Measurements from ENCODE around the gene SASH1.

SASH1 gene

DNA sequence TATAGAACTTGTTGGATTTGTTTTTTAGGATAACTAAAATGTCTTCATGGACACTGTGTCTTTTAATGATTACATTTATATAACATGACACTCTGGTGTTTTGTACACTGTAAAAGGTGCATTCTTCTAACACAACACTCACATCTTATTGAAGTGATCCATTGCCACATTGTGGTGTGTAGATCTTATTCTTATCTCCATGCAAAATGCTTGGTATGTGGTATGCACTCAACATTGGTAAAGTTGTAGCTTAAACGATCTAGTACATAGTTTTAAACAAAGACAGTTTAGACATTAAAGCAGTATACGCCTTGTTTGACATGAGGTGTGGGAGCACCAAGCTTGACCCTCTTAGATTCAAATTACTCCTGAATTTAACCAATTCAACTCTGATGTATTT is 84.7 kb downstream of the SASH1 start:
- H3K36me3 ChIP-seq (ENCODE audit: low read length) = no peaks in the 10 kb centered on the region
- H3K4me2 ChIP-seq (ENCODE audit: low read depth, low read length, poor library complexity, severe bottlenecking) = no peak overlapping the region
- no peaks in the 10 kb centered on the region for H3F3A ChIP-seq (ENCODE audit: insufficient read depth)
- H3K9me3 ChIP-seq (ENCODE audit: insufficient read depth, low read length) = no peaks in the 10 kb centered on the region
- no peaks in the 10 kb centered on the region for H3K9me2 ChIP-seq (replicated peaks; ENCODE audit: insufficient read depth, low read length)
- no peaks in the 10 kb centered on the region for H3K79me2 ChIP-seq (ENCODE audit: insufficient read depth, low read length)
- no peak overlapping the region for H3K27ac ChIP-seq (ENCODE audit: low read depth, low read length)
- H4K20me1 ChIP-seq (ENCODE audit: low read depth, low read length) = no peaks in the 10 kb centered on the region
- H2AFZ ChIP-seq (ENCODE audit: low read depth, low read length, severe bottlenecking) = no peak overlapping the region
- H3K9ac ChIP-seq (ENCODE audit: low read length) = no peak overlapping the region
- TF ChIP-seq EZH2phosphoT487 (conservative IDR thresholded peaks at IDR 0.05; ENCODE audit: low read length) = no peak
- TF ChIP-seq, protein P1, sequence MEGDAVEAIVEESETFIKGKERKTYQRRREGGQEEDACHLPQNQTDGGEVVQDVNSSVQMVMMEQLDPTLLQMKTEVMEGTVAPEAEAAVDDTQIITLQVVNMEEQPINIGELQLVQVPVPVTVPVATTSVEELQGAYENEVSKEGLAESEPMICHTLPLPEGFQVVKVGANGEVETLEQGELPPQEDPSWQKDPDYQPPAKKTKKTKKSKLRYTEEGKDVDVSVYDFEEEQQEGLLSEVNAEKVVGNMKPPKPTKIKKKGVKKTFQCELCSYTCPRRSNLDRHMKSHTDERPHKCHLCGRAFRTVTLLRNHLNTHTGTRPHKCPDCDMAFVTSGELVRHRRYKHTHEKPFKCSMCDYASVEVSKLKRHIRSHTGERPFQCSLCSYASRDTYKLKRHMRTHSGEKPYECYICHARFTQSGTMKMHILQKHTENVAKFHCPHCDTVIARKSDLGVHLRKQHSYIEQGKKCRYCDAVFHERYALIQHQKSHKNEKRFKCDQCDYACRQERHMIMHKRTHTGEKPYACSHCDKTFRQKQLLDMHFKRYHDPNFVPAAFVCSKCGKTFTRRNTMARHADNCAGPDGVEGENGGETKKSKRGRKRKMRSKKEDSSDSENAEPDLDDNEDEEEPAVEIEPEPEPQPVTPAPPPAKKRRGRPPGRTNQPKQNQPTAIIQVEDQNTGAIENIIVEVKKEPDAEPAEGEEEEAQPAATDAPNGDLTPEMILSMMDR (IDR thresholded peaks at IDR 0.05; ENCODE audit: insufficient read depth, low read length, poor library complexity, severe bottlenecking) = no peak
- no peak overlapping the region for H3K4me3 ChIP-seq (ENCODE audit: insufficient read depth, low read length, poor library complexity, severe bottlenecking)
- H3K27me3 ChIP-seq (ENCODE audit: low read length) = no peaks in the 10 kb centered on the region

DNA sequence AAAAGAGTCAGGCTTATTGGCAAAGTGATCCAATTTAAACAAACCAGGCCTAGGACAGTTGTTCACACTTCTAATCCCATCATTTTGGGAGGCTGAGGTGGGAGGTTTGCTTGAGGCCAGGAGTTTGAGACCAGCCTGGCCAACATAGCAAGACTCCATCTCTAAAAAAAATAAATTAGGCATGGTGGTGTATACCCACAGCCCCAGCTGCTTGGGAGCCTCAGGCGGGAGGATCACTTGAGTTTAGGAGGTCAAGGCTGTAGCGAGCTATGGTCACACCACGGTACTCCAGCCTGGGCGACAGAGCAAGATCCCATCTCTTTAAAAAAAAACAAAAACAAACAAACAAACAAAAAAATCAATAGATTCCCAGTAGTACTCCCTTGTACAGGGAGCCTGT is 86.8 kb downstream of the SASH1 start:
- no peak overlapping the region for H2AFZ ChIP-seq (ENCODE audit: low read depth, low read length, severe bottlenecking)
- TF ChIP-seq EZH2phosphoT487 (conservative IDR thresholded peaks at IDR 0.05; ENCODE audit: low read length) = no peak
- TF ChIP-seq, protein P1 (IDR thresholded peaks at IDR 0.05; ENCODE audit: insufficient read depth, low read length, poor library complexity, severe bottlenecking) = no peak
- H3K9ac ChIP-seq (ENCODE audit: low read length) = no peak overlapping the region
- H3K4me2 ChIP-seq (ENCODE audit: low read depth, low read length, poor library complexity, severe bottlenecking) = no peak overlapping the region
- no peak overlapping the region for H3K27ac ChIP-seq (ENCODE audit: low read depth, low read length)
- H3K4me3 ChIP-seq (ENCODE audit: insufficient read depth, low read length, poor library complexity, severe bottlenecking) = no peak overlapping the region
- no peaks in the 10 kb centered on the region for H3K9me2 ChIP-seq (replicated peaks; ENCODE audit: insufficient read depth, low read length)
- no peaks in the 10 kb centered on the region for H3K36me3 ChIP-seq (ENCODE audit: low read length)
- no peaks in the 10 kb centered on the region for H3K27me3 ChIP-seq (ENCODE audit: low read length)
- no peaks in the 10 kb centered on the region for H4K20me1 ChIP-seq (ENCODE audit: low read depth, low read length)
- no peaks in the 10 kb centered on the region for H3K9me3 ChIP-seq (ENCODE audit: insufficient read depth, low read length)
- no peaks in the 10 kb centered on the region for H3K79me2 ChIP-seq (ENCODE audit: insufficient read depth, low read length)
- no peaks in the 10 kb centered on the region for H3F3A ChIP-seq (ENCODE audit: insufficient read depth)

DNA sequence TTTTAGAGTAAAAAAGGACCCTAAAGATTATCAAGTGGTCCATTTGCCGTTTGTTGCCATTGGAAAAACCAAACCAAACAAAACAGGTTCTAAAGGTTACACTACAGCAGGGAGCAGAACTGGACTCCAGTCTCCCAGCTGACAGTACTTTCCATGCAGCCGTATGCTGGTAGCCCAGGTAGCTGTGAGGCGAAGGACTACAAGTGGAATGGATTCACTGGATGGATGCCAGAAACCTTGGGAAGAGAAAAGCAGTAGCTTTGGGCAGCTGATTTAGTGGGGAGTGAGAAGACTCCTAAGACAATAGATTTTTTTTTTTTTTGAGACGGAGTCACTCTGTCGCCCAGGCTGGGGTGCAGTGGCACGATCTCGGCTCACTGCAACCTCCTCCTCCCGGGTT is 88.3 kb downstream of the SASH1 start:
- no peaks in the 10 kb centered on the region for H3K9me2 ChIP-seq (replicated peaks; ENCODE audit: insufficient read depth, low read length)
- no peak overlapping the region for H3K4me3 ChIP-seq (ENCODE audit: insufficient read depth, low read length, poor library complexity, severe bottlenecking)
- no peak overlapping the region for H3K9ac ChIP-seq (ENCODE audit: low read length)
- H3K27ac ChIP-seq (ENCODE audit: low read depth, low read length) = no peak overlapping the region
- H3K79me2 ChIP-seq (ENCODE audit: insufficient read depth, low read length) = no peaks in the 10 kb centered on the region
- no peaks in the 10 kb centered on the region for H3K36me3 ChIP-seq (ENCODE audit: low read length)
- no peak overlapping the region for H2AFZ ChIP-seq (ENCODE audit: low read depth, low read length, severe bottlenecking)
- H3F3A ChIP-seq (ENCODE audit: insufficient read depth) = no peaks in the 10 kb centered on the region
- H3K4me2 ChIP-seq (ENCODE audit: low read depth, low read length, poor library complexity, severe bottlenecking) = no peak overlapping the region
- H3K27me3 ChIP-seq (ENCODE audit: low read length) = no peaks in the 10 kb centered on the region
- no peaks in the 10 kb centered on the region for H3K9me3 ChIP-seq (ENCODE audit: insufficient read depth, low read length)
- H4K20me1 ChIP-seq (ENCODE audit: low read depth, low read length) = no peaks in the 10 kb centered on the region
- TF ChIP-seq, protein P1 (IDR thresholded peaks at IDR 0.05; ENCODE audit: insufficient read depth, low read length, poor library complexity, severe bottlenecking) = no peak
- TF ChIP-seq EZH2phosphoT487 (conservative IDR thresholded peaks at IDR 0.05; ENCODE audit: low read length) = no peak

Data from SU-DHL-6 (cell line).